SK-N-SH treated with all-trans-retinoic acid at 6 μM for 48 hours (cell line): ENCODE data around the gene CNTN4.

Experiments
- ATAC-seq: fragments of 200-7000 bp; cut with Tn5 transposase; 3 replicates; pipeline ENCODE4 v1.9.1; 2020; ENCODE audit warnings: mild to moderate bottlenecking, moderate library complexity
- ARNTL ChIP-seq: fragments of 450-650 bp; formaldehyde crosslinking; IDR thresholded peaks from 2 replicates; pipeline ENCODE4 v1.5.0; 2020; ENCODE audit warnings: low read depth, mild to moderate bottlenecking, moderate library complexity, borderline replicate concordance
- BACH2 ChIP-seq: fragments of 250-450 bp; sonication (Bioruptor Pico); IDR thresholded peaks from 2 replicates; pipeline ENCODE4 v1.9.0; 2021; ENCODE audit warnings: mild to moderate bottlenecking, borderline replicate concordance
- CSDC2 ChIP-seq: fragments of 250-450 bp; sonication (Bioruptor Pico); IDR thresholded peaks from 2 replicates; pipeline ENCODE4 v1.5.0; 2020; ENCODE audit warnings: mild to moderate bottlenecking, moderate library complexity
- CSRNP3 ChIP-seq: fragments of 250-450 bp; sonication (Bioruptor Pico); IDR thresholded peaks from 2 replicates; pipeline ENCODE4 v1.5.1; 2021; ENCODE audit warnings: mild to moderate bottlenecking, moderate library complexity
- ESRRG ChIP-seq: fragments of 250-450 bp; sonication (Bioruptor Pico); IDR thresholded peaks from 2 replicates; pipeline ENCODE4 v1.6.1; 2021; ENCODE audit warnings: mild to moderate bottlenecking
- GLIS3 ChIP-seq: fragments of 250-450 bp; sonication (Bioruptor Pico); IDR thresholded peaks from 2 replicates; pipeline ENCODE4 v1.5.0; 2020; ENCODE audit warnings: mild to moderate bottlenecking, moderate library complexity
- OSR1 ChIP-seq: fragments of 250-450 bp; sonication (Bioruptor Pico); IDR thresholded peaks from 2 replicates; pipeline ENCODE4 v1.8.0; 2022; ENCODE audit warnings: moderate library complexity, mild to moderate bottlenecking, inconsistent platforms
- PATZ1 ChIP-seq: fragments of 250-450 bp; sonication (Bioruptor Pico); IDR thresholded peaks from 2 replicates; pipeline ENCODE4 v1.8.0; 2020; ENCODE audit warnings: mild to moderate bottlenecking, moderate library complexity, borderline replicate concordance
- PPARA ChIP-seq: fragments of 250-450 bp; sonication (Bioruptor Pico); IDR thresholded peaks from 2 replicates; pipeline ENCODE4 v1.5.0; 2020; ENCODE audit warnings: mild to moderate bottlenecking, borderline replicate concordance
- RARB ChIP-seq: fragments of 250-450 bp; sonication (Bioruptor Pico); IDR thresholded peaks from 2 replicates; pipeline ENCODE4 v1.8.0; 2021; ENCODE audit warnings: mild to moderate bottlenecking, moderate library complexity
- SNAI2 ChIP-seq: fragments of 250-450 bp; sonication (Bioruptor Pico); IDR thresholded peaks from 2 replicates; pipeline ENCODE4 v1.5.0; 2020; ENCODE audit warnings: mild to moderate bottlenecking, moderate library complexity
- ZC3H10 ChIP-seq: fragments of 250-450 bp; sonication (Bioruptor Pico); IDR thresholded peaks from 2 replicates; pipeline ENCODE4 v1.5.1; 2021; ENCODE audit warnings: mild to moderate bottlenecking, moderate library complexity
- ZFP3 ChIP-seq: fragments of 250-450 bp; sonication (Bioruptor Pico); IDR thresholded peaks from 2 replicates; pipeline ENCODE4 v1.5.0; 2020; ENCODE audit warnings: mild to moderate bottlenecking, moderate library complexity
- ZNF70 ChIP-seq: fragments of 450-650 bp; formaldehyde crosslinking; IDR thresholded peaks from 2 replicates; pipeline ENCODE4 v1.5.0; 2020; ENCODE audit warnings: mild to moderate bottlenecking, moderate library complexity
- ZNF8 ChIP-seq: fragments of 450-650 bp; formaldehyde crosslinking; IDR thresholded peaks from 2 replicates; pipeline ENCODE4 v1.5.0; 2020; ENCODE audit warnings: mild to moderate bottlenecking, moderate library complexity
- TF ChIP-seq, protein P1 (sequence below): fragments of 250-450 bp; sonication (Bioruptor Pico); IDR thresholded peaks from 2 replicates; pipeline ENCODE4 v1.5.1; 2020; ENCODE audit warnings: low read depth, mild to moderate bottlenecking, moderate library complexity
- TF ChIP-seq, protein P2 (sequence below): fragments of 250-450 bp; sonication (Bioruptor Pico); IDR thresholded peaks from 2 replicates; pipeline ENCODE4 v1.5.0; 2020; ENCODE audit warnings: mild to moderate bottlenecking, moderate library complexity
- TF ChIP-seq, protein P3 (sequence below): fragments of 250-450 bp; sonication (Bioruptor Pico); IDR thresholded peaks from 2 replicates; pipeline ENCODE4 v1.8.0; 2021; ENCODE audit warnings: low read depth, mild to moderate bottlenecking, moderate library complexity, borderline replicate concordance

The CNTN4 gene

GRCh38 chr3:2504912-2505311 is 406.2 kb downstream of the CNTN4 start:
- ATAC-seq: no peak
- TF ChIP-seq ESRRG (CRISPR knock-in tag): no peak
- no peak for TF ChIP-seq PPARA (CRISPR knock-in tag)
- no peak for TF ChIP-seq ARNTL (CRISPR knock-in tag)
- TF ChIP-seq CSRNP3 (CRISPR knock-in tag): no peak
- TF ChIP-seq, protein P1, sequence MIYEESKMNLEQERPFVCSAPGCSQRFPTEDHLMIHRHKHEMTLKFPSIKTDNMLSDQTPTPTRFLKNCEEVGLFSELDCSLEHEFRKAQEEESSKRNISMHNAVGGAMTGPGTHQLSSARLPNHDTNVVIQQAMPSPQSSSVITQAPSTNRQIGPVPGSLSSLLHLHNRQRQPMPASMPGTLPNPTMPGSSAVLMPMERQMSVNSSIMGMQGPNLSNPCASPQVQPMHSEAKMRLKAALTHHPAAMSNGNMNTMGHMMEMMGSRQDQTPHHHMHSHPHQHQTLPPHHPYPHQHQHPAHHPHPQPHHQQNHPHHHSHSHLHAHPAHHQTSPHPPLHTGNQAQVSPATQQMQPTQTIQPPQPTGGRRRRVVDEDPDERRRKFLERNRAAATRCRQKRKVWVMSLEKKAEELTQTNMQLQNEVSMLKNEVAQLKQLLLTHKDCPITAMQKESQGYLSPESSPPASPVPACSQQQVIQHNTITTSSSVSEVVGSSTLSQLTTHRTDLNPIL: no peak
- no peak for TF ChIP-seq CSDC2
- no peak for TF ChIP-seq OSR1 (CRISPR knock-in tag)
- no peak for TF ChIP-seq ZNF70 (CRISPR knock-in tag)
- TF ChIP-seq, protein P2, sequence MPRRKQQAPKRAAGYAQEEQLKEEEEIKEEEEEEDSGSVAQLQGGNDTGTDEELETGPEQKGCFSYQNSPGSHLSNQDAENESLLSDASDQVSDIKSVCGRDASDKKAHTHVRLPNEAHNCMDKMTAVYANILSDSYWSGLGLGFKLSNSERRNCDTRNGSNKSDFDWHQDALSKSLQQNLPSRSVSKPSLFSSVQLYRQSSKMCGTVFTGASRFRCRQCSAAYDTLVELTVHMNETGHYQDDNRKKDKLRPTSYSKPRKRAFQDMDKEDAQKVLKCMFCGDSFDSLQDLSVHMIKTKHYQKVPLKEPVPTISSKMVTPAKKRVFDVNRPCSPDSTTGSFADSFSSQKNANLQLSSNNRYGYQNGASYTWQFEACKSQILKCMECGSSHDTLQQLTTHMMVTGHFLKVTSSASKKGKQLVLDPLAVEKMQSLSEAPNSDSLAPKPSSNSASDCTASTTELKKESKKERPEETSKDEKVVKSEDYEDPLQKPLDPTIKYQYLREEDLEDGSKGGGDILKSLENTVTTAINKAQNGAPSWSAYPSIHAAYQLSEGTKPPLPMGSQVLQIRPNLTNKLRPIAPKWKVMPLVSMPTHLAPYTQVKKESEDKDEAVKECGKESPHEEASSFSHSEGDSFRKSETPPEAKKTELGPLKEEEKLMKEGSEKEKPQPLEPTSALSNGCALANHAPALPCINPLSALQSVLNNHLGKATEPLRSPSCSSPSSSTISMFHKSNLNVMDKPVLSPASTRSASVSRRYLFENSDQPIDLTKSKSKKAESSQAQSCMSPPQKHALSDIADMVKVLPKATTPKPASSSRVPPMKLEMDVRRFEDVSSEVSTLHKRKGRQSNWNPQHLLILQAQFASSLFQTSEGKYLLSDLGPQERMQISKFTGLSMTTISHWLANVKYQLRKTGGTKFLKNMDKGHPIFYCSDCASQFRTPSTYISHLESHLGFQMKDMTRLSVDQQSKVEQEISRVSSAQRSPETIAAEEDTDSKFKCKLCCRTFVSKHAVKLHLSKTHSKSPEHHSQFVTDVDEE: no peak
- TF ChIP-seq, protein P3, sequence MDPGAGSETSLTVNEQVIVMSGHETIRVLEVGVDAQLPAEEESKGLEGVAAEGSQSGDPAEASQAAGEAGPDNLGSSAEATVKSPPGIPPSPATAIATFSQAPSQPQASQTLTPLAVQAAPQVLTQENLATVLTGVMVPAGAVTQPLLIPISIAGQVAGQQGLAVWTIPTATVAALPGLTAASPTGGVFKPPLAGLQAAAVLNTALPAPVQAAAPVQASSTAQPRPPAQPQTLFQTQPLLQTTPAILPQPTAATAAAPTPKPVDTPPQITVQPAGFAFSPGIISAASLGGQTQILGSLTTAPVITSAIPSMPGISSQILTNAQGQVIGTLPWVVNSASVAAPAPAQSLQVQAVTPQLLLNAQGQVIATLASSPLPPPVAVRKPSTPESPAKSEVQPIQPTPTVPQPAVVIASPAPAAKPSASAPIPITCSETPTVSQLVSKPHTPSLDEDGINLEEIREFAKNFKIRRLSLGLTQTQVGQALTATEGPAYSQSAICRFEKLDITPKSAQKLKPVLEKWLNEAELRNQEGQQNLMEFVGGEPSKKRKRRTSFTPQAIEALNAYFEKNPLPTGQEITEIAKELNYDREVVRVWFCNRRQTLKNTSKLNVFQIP (CRISPR knock-in tag): no peak
- TF ChIP-seq SNAI2 (CRISPR knock-in tag): no peak

DNA sequence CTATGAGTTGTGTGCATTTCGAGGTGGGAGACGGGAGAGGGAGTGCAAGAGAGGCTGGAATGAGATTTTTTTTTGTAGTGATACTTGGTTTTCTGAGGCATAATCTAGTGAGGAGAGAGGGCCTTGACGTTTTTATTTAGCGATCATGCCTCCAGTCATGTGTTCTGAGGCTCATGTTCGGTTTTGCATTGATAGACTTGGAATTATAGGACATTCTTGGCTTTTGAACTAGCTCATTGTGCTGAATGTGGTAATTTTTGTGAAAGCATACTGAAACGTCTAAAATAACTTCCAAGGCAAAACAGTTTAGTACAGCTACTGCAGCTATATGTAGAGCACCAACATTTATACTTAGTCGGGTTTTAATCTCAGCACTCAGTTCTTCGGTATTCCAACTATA is 408.1 kb downstream of the CNTN4 start:
- no peak for TF ChIP-seq BACH2 (CRISPR knock-in tag)
- TF ChIP-seq, protein P3 (CRISPR knock-in tag): no peak
- TF ChIP-seq ZFP3 (CRISPR knock-in tag): no peak
- TF ChIP-seq, protein P1: no peak
- TF ChIP-seq ESRRG (CRISPR knock-in tag): no peak
- TF ChIP-seq OSR1 (CRISPR knock-in tag): no peak
- no peak for ATAC-seq

DNA sequence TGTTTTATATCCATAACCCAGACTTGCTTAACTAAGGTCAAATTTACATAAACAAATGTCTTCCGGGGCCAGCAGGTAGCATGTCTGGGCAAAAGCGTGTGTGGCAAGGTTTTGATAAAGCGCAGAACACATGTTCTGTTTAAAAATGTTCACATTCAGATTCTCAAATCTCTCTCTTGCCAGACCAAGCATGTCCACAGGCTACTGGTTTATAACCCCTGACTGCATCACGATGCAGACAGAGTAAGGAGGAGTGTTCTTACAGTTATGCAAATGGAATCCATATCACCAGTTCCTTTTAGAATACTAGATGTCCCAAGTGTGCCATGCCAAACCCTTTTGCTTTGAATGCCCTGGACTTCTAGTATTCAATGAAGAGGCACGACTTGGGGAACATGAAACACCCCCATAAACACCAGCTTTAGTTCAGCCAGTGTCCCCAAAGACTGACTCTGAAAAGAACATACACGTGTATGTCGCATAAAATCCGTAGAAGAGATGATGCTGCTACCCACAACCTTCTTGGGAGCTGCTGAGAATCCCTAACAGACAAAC is 412.0 kb downstream of the CNTN4 start:
- no peak for ATAC-seq
- no peak for TF ChIP-seq ZNF8 (CRISPR knock-in tag)
- TF ChIP-seq, protein P1: no peak
- no peak for TF ChIP-seq ARNTL (CRISPR knock-in tag)
- TF ChIP-seq RARB (CRISPR knock-in tag): no peak
- no peak for TF ChIP-seq ZNF70 (CRISPR knock-in tag)
- TF ChIP-seq PATZ1 (CRISPR knock-in tag): no peak
- TF ChIP-seq ZC3H10 (CRISPR knock-in tag): no peak
- TF ChIP-seq CSRNP3 (CRISPR knock-in tag): no peak
- TF ChIP-seq, protein P2: no peak
- no peak for TF ChIP-seq GLIS3 (CRISPR knock-in tag)
